Measurements from ENCODE around the gene FREM1.

FREM1 gene

GRCh38 chr9:14813336-14814248 is 96.6 kb downstream of the FREM1 start:
- DNase-seq, result no peak

GRCh38 chr9:14812806-14813205 is 97.4 kb downstream of the FREM1 start:
- no peak for DNase-seq

- no peak for DNase-seq
These were observed 98.4 kb downstream of the FREM1 start for GRCh38 chr9:14811844-14812243.

GRCh38 chr9:14806941-14807520 is 103.2 kb downstream of the FREM1 start:
- no peak for DNase-seq

GRCh38 chr9:14799030-14799429 is 111.2 kb downstream of the FREM1 start:
- DNase-seq, result no peak

GRCh38 chr9:14797435-14797834 is 112.8 kb downstream of the FREM1 start:
- DNase-seq, result no peak

- no peak for DNase-seq
These were observed 116.8 kb downstream of the FREM1 start for GRCh38 chr9:14793389-14793788.

- DNase-seq, result no peak
These were observed 119.6 kb downstream of the FREM1 start for GRCh38 chr9:14790628-14791027.

- no peak for DNase-seq
These were observed 121.4 kb downstream of the FREM1 start for GRCh38 chr9:14788846-14789245.

GRCh38 chr9:14783358-14783757 is 126.9 kb downstream of the FREM1 start:
- no peak for DNase-seq

- DNase-seq, result no peak
These were observed 127.8 kb downstream of the FREM1 start for GRCh38 chr9:14782286-14783051.

GRCh38 chr9:14780693-14781092 is 129.5 kb downstream of the FREM1 start:
- no peak for DNase-seq

- DNase-seq, result no peak
These were observed 130.0 kb downstream of the FREM1 start for GRCh38 chr9:14780251-14780650.

GRCh38 chr9:14779566-14780022 is 130.6 kb downstream of the FREM1 start:
- DNase-seq, result no peak

- no peak for DNase-seq
These were observed 131.7 kb downstream of the FREM1 start for GRCh38 chr9:14778565-14778964.

- DNase-seq, result no peak
These were observed 134.3 kb downstream of the FREM1 start for GRCh38 chr9:14775917-14776316.

- no peak for DNase-seq
These were observed 139.6 kb downstream of the FREM1 start for GRCh38 chr9:14770592-14770991.

GRCh38 chr9:14769230-14769571 is 141.0 kb downstream of the FREM1 start:
- DNase-seq, result no peak

GRCh38 chr9:14768405-14769229 is 141.6 kb downstream of the FREM1 start:
- DNase-seq, result no peak

- DNase-seq, result no peak
These were observed 143.9 kb downstream of the FREM1 start for GRCh38 chr9:14766299-14766698.

- DNase-seq, result no peak
These were observed 148.6 kb downstream of the FREM1 start for GRCh38 chr9:14761584-14761983.

- DNase-seq, result no peak
These were observed 150.2 kb downstream of the FREM1 start for GRCh38 chr9:14760060-14760459.

- DNase-seq, result no peak
These were observed 153.9 kb downstream of the FREM1 start for GRCh38 chr9:14756291-14756690.
